GM19238 (cell line): ENCODE measurements around the gene JAK3.
A peak's percentile ranks its signal among the peaks of the same experiment; 100 is the strongest.
"Not testable (repeated sequence)": the region's sequence is repeated elsewhere in the genome, so short reads cannot be mapped to it uniquely, and the experiment has no call there.

Source experiments
- DNase-seq: peaks from one replicate; pipeline ENCODE4 v3.0.0; 2011; ENCODE audit warnings: low spot score; ENCODE audit not compliant: insufficient read length

JAK3 gene

GRCh38 chr19:17847538-17848366, at the start of gene JAK3:
TSS of gene JAK3 (minus strand) at chr19:17847982. CDS start at chr19:17844417, 3,565 bp downstream.
- peak; percentile 88 for DNase-seq

GRCh38 chr19:17893766-17894165, 46.0 kb upstream of the JAK3 start:
- DNase-seq = no peak

DNA sequence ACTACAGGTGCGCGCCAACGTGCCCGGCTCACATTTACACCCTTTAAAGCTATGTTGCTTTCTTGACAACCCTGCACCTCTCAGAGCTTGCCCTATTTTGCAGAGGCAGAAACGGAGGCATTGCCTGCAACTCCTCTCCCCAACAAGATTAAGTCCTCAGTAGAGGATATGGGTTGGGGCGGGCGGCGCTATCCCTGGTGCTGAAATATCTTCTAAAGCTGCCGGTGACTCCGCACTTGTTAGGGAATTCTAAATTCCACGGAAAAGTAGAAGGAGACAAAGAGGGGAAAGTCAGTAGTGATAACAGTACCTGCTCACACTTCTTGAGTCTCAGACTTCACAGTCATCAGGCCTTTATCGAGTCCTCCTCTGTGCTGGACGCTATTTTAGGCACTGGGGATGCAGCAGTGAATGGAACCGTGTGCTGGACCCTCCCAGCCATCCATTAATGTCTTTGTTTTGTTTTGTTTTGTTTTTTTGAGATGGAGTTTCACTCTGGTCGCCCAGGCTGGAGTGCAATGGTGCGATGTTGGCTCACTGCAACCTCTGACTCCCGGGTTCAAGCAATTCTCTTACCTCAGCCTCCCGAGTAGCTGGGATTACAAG, 41.9 kb upstream of the JAK3 start:
- no peak for DNase-seq

- no peak for DNase-seq
Observed at GRCh38 chr19:17888260-17888659, 40.5 kb upstream of the JAK3 start.

GRCh38 chr19:17887221-17887620, 39.4 kb upstream of the JAK3 start:
- DNase-seq = not testable (repeated sequence)

DNA sequence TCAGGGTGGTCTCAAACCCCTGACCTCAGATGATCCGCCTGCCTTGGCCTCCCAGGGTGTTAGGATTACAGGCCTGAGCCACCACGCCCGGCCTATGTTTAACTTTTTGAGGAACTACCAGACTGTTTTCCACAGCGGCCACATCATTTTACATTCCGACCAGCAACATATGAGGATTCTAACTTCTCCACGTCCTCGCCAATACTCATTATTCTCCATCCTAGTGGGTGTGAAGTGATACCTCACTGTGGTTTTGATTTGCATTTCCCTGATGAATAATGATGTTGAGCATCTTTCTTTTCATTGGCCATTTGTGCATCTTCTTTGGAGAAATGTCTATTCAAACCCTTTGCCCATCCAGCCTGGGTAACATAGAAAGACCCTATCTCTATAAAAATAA, 38.7 kb upstream of the JAK3 start:
- DNase-seq = no peak

DNA sequence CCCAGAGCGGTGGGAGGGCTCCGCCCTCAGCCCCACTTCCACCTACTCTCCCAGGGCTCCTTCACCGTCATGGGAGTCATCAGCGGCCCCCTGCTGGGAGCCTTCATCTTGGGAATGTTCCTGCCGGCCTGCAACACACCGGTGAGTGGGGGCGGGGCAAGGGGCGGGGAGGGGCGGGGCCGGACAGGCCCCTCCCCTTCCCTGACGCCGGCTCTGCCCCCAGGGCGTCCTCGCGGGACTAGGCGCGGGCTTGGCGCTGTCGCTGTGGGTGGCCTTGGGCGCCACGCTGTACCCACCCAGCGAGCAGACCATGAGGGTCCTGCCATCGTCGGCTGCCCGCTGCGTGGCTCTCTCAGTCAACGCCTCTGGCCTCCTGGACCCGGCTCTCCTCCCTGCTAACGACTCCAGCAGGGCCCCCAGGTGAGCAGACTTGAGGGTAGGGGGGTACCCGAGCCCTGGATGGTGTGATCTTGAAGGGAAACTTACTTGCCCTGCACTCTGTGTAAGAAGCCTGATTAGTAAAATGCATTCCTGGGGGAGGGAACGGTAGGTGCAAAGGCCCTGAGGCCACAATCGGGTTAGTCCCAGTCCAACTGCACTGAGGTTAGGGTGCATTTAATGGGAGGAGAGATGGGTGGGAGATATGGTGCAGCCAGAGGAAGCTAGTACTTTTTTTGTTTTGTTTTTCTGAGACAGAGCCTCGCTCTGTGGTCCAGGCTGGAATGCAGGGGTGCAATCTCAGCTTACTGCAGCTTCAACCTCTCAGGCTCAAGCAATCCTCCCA, 36.0 kb upstream of the JAK3 start:
- no peak for DNase-seq

GRCh38 chr19:17881701-17882100, 33.9 kb upstream of the JAK3 start:
- DNase-seq = no peak

DNA sequence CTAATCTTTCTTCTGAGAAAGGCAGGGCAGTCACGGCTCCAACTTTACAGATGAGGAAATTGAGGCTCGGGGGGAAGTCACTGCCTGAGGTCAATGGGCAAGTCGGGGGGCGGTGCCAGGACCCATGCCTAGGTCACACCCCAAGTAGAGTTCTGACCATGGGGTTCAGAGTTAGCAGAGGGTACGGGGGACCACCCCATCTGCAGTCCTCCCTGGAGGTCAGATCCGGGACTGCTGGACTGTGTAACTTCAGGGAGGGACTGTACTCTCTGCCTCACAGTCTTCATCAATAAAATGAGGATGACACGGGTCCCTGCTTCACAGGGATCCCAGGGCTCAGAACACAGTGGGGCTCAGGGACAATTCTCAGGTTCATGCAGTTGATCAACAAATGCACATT, 31.7 kb upstream of the JAK3 start:
- DNase-seq = no peak

DNA sequence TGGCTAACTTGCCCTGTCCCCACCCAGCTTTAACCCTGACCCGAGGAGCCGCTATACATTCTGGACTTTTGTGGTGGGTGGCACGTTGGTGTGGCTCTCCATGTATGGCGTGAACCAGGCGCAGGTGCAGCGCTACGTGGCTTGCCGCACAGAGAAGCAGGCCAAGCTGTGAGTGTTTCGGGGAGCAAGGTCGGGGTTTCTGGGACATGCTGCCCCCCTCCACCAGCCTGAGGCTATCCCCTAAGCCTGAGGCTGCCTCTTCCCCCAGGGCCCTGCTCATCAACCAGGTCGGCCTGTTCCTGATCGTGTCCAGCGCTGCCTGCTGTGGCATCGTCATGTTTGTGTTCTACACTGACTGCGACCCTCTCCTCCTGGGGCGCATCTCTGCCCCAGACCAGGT, 29.9 kb upstream of the JAK3 start:
- no peak for DNase-seq

DNA sequence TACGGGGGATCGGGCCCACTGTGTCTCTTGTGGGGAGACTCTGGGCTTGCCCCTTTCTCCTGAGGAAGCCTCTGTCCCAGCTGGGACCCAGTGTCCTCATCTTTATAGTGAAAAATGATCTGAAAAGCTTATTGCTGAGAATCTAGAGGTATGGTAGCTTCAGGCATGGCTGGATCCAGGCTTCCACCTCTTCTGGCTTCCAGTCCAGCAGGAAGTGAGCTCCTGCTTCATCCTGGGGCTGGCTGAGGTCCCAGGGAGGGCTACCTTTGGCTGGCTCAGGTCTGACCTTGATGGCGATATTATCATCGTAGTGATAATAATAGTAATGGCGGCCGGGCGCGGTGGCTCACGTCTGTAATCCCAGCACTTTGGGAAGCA, 27.0 kb upstream of the JAK3 start:
- DNase-seq = no peak

GRCh38 chr19:17873786-17874757, 26.3 kb upstream of the JAK3 start:
- DNase-seq = peak; percentile 72

- DNase-seq = no peak
Observed at GRCh38 chr19:17872251-17873001, 24.6 kb upstream of the JAK3 start.

DNA sequence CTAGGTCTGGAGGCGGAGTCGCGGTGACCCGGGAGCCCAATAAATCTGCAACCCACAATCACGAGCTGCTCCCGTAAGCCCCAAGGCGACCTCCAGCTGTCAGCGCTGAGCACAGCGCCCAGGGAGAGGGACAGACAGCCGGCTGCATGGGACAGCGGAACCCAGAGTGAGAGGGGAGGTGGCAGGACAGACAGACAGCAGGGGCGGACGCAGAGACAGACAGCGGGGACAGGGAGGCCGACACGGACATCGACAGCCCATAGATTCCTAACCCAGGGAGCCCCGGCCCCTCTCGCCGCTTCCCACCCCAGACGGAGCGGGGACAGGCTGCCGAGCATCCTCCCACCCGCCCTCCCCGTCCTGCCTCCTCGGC, 24.1 kb upstream of the JAK3 start, which contains the start of gene SLC5A5:
TSS of gene SLC5A5 (plus strand) at position 68 of the 373 bp plus-strand sequence. CDS start 375 bp downstream, outside the sequence.
- DNase-seq = no peak

DNA sequence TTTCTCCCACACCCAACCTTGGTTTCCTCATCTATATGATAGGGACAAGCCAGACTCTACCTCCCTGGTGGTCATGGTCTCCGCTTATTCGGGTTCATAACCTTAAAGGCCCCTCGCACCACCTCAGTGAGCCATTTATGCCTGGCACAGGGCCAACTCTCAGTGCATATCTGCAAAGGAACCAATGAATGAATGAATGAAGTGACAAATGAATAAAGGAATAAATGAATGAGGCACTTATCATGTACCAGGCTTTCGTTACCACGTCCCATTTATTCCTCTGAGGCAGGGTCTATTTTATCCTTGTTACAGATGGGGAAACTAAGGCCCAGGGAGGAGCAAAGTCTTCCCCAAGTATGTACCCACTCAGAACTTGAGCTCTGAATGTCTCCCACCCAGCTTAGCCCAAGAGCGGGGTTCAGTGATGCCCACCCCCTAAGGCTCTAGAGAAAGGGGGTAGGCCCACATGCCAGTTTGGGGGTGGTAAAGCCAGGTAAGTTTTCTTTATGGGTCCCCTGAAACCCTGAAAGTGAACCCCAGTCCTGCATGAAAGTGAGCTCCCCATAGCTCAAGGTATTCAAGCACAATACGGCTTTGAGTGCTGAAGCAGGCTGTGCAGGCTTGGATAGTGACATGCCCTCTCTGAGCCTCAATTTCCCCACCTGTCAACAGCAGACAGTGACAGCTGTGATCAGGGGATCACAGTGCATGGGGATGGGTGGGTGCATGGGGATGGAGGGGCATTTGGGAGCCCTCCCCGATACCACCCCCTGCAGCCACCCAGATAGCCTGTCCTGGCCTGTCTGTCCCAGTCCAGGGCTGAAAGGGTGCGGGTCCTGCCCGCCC, 23.5 kb upstream of the JAK3 start:
- DNase-seq = no peak

DNA sequence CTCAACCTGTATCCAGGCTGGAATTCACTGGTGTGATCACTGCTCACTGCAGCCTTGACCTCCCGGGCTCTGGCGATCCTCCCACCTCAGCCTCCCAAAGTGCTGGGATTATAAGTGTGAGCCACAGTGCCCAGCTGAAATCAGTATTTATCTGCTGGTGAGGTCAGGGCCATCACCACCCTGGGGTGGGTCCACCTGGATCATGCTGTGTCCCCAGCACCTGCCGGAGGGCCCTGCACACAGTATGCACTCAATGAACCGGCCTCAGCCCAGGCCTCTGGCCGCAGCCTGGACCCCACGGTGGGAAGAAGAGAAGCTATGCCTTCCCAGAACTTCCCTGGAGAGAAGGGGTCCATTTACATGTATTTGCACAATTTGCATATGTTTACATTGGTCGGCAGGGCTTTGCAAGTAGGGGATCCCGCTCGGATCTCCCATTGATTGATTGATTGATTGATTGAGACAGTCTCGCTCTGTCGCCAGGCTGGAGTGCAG, 21.4 kb upstream of the JAK3 start:
- DNase-seq = no peak

- no peak for DNase-seq
Observed at GRCh38 chr19:17868669-17869068, 20.9 kb upstream of the JAK3 start.

- DNase-seq = no peak
Observed at GRCh38 chr19:17866964-17867486, 19.2 kb upstream of the JAK3 start.
